ENCODE results near the gene NELL1. TPM values are rescaled to one million over a fixed set of nuclear protein-coding genes. Genes with fewer than 3 reads are reported as not detected.

Gene NELL1
- total RNA-seq, 1 donor from 2014 or later, result 104 TPM

- no peak for DNase-seq
Observed at GRCh38 chr11:20874358-20874757, 205.0 kb downstream of the NELL1 start.

GRCh38 chr11:20875889-20876288, 206.5 kb downstream of the NELL1 start:
- no peak for DNase-seq

- no peak for DNase-seq
Observed at GRCh38 chr11:20876738-20877137, 207.4 kb downstream of the NELL1 start.

- no peak for DNase-seq
Observed at GRCh38 chr11:20880094-20880493, 210.7 kb downstream of the NELL1 start.

- no peak for DNase-seq
Observed at GRCh38 chr11:20881328-20882079, 212.1 kb downstream of the NELL1 start.

- DNase-seq, result no peak
Observed at GRCh38 chr11:20887137-20887536, 217.8 kb downstream of the NELL1 start.

- DNase-seq, result no peak
Observed at GRCh38 chr11:20894296-20894695, 224.9 kb downstream of the NELL1 start.

- DNase-seq, result no peak
Observed at GRCh38 chr11:20909995-20910726, 240.8 kb downstream of the NELL1 start.

- DNase-seq, result no peak
Observed at GRCh38 chr11:20910733-20911132, 241.3 kb downstream of the NELL1 start.

GRCh38 chr11:20912065-20912821, 242.9 kb downstream of the NELL1 start:
- DNase-seq, result no peak

- no peak for DNase-seq
Observed at GRCh38 chr11:20912922-20913512, 243.6 kb downstream of the NELL1 start.

GRCh38 chr11:20917306-20917705, 247.9 kb downstream of the NELL1 start:
- DNase-seq, result no peak

- no peak for DNase-seq
Observed at GRCh38 chr11:20926799-20927540, 257.6 kb downstream of the NELL1 start.

GRCh38 chr11:20931029-20931428, 261.6 kb downstream of the NELL1 start:
- no peak for DNase-seq

- DNase-seq, result no peak
Observed at GRCh38 chr11:20933086-20933485, 263.7 kb downstream of the NELL1 start.

GRCh38 chr11:20933958-20934357, 264.6 kb downstream of the NELL1 start:
- DNase-seq, result no peak

- no peak for DNase-seq
Observed at GRCh38 chr11:20934516-20934915, 265.1 kb downstream of the NELL1 start.

GRCh38 chr11:20937826-20938225, 268.4 kb downstream of the NELL1 start:
- DNase-seq, result no peak

GRCh38 chr11:20949585-20949984, 280.2 kb downstream of the NELL1 start:
- no peak for DNase-seq

- DNase-seq, result no peak
Observed at GRCh38 chr11:20962581-20962980, 293.2 kb downstream of the NELL1 start.

GRCh38 chr11:20963596-20963995, 294.2 kb downstream of the NELL1 start:
- no peak for DNase-seq

GRCh38 chr11:20964985-20965384, 295.6 kb downstream of the NELL1 start:
- no peak for DNase-seq
